Testis (tissue), 3 donors: ENCODE data around the gene IL26. TPM values are rescaled to one million over a fixed set of nuclear protein-coding genes. Genes with fewer than 3 reads are reported as not detected.
A peak's percentile ranks its signal among the peaks of the same experiment; 100 is the strongest.
"Not testable (repeated sequence)": the region's sequence is repeated elsewhere in the genome, so short reads cannot be mapped to it uniquely, and the experiment has no call there.

Source experiments
- DNase-seq: peaks from one replicate; pipeline ENCODE4 v3.0.0-alpha.2; 2019
- H3K27ac ChIP-seq, 2 donors: fragments of 200-600 bp; sonication (generic); one replicate each; pipeline ENCODE4 v1.5.1; 2019
- H3K27me3 ChIP-seq: fragments of 200-600 bp; sonication (generic); one replicate; pipeline ENCODE4 v1.5.1; 2019
- H3K36me3 ChIP-seq: fragments of 200-600 bp; sonication (generic); one replicate; pipeline ENCODE4 v1.5.1; 2017; ENCODE audit warnings: low read depth; ENCODE audit errors: missing control alignments
- H3K4me1 ChIP-seq: fragments of 200-600 bp; sonication (generic); one replicate; pipeline ENCODE4 v1.5.1; 2019
- H3K4me3 ChIP-seq, 2 donors: fragments of 200-600 bp; sonication (generic); one replicate each; pipeline ENCODE4 v1.5.1; 2017 to 2019
- H3K9me3 ChIP-seq: fragments of 200-600 bp; sonication (generic); one replicate; pipeline ENCODE4 v1.5.1; 2017
- POLR2A ChIP-seq: fragments of 450-650 bp; IDR thresholded peaks from one replicate; pipeline ENCODE4 v1.6.1; 2017; ENCODE audit warnings: antibody characterized with exemption, mild to moderate bottlenecking, moderate library complexity
- WGBS, 2 donors: methylation state at CpG; one replicate each; pipeline ENCODE4 v1.1.5; 2018; 5-methylcytosine and 5-hydroxymethylcytosine counted together
- intact Hi-C: fragments of 100-400 bp; cut with DNase I; formaldehyde crosslinking; loops from one replicate; pipeline ENCODE4 v1.15.1; 2023; ENCODE audit warnings: low total_unique reads
- polyA plus RNA-seq: library from polyadenylated mRNA; stranded (reverse); fragments of 350-450 nt; fragmentation: Illumina TruSeq; extraction: RNeasy Lipid Tissue Mini Kit (QIAGEN cat#74804); gene quantifications from one replicate; pipeline ENCODE4 v1.2.3, GENCODE V29; 2014; ENCODE audit warnings: low read depth, low replicate concordance; ENCODE audit not compliant: insufficient read depth
- total RNA-seq, 2 donors: library from RNA; depleted of rRNA; stranded (reverse); fragments of >200 nt; gene quantifications; one replicate each; pipeline ENCODE4 v1.2.3, GENCODE V29; 2016
- TF ChIP-seq, protein P1 (sequence below), 3 experiments: fragments of 450-650 bp in 2 of 3; fragments of 200-600 bp in 1 of 3; sonication (generic) in 1 of 3; IDR thresholded peaks; one replicate each; pipeline ENCODE4 v1.5.1; 2016 to 2019; ENCODE audit warnings: antibody characterized with exemption in 3 of 3, mild to moderate bottlenecking in 2 of 3, moderate library complexity in 1 of 3

The IL26 gene
- total and polyA plus RNA-seq, 3 donors from 2014 or later: not detected

DNA sequence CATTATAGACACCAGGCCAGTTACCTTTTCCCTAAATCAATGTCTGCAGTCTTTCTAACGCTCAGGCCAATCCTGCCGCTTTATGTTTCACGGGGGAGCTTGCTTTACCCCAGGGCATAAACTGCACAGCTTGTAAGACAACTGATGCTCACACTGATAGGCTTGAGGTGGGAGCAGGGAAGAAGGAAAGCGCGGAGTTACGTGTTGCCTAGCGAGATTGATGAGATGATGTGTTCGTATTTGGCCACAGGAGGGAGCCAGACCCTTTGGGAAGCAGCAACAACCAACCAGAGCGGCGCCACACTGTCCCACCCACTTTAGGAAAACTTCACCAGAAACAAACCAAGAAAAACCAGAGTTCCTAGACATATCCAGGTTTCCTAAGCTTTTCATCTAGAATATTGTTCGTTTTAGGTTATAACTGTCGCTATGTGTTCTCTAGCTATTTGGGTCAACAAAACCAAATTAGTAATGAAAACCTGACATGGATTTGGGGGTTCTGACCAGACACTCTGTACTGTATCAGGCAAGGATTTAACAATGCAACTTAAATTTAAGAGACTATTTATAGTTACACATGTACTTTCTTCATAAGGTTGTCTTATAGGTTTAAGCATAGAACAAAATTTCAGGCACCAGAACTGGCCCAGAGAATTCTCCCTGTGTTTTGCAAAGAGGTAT is 2.4 kb downstream of the IL26 start:
- H3K4me1 ChIP-seq: no peaks in the 10 kb centered on the region
- no peaks in the 10 kb centered on the region for H3K36me3 ChIP-seq
- H3K27ac ChIP-seq: no peak overlapping the region
- TF ChIP-seq, protein P1, sequence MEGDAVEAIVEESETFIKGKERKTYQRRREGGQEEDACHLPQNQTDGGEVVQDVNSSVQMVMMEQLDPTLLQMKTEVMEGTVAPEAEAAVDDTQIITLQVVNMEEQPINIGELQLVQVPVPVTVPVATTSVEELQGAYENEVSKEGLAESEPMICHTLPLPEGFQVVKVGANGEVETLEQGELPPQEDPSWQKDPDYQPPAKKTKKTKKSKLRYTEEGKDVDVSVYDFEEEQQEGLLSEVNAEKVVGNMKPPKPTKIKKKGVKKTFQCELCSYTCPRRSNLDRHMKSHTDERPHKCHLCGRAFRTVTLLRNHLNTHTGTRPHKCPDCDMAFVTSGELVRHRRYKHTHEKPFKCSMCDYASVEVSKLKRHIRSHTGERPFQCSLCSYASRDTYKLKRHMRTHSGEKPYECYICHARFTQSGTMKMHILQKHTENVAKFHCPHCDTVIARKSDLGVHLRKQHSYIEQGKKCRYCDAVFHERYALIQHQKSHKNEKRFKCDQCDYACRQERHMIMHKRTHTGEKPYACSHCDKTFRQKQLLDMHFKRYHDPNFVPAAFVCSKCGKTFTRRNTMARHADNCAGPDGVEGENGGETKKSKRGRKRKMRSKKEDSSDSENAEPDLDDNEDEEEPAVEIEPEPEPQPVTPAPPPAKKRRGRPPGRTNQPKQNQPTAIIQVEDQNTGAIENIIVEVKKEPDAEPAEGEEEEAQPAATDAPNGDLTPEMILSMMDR (IDR thresholded peaks at IDR 0.05): peak; percentile 39 to 67 (median 66)
- TF ChIP-seq POLR2A: no peak
- H3K4me3 ChIP-seq: no peak overlapping the region
- no peaks in the 10 kb centered on the region for H3K9me3 ChIP-seq
- H3K27me3 ChIP-seq: no peaks in the 10 kb centered on the region
- DNase-seq: peak; percentile 93
- intact Hi-C loops: loop anchor here (5.0 kb wide), 1 partner anchor 94 kb away; no protein-coding TSS in a partner anchor
- 1 to 2% methylated on average over 12 of the region's 12 CpGs for WGBS, 2 donors

DNA sequence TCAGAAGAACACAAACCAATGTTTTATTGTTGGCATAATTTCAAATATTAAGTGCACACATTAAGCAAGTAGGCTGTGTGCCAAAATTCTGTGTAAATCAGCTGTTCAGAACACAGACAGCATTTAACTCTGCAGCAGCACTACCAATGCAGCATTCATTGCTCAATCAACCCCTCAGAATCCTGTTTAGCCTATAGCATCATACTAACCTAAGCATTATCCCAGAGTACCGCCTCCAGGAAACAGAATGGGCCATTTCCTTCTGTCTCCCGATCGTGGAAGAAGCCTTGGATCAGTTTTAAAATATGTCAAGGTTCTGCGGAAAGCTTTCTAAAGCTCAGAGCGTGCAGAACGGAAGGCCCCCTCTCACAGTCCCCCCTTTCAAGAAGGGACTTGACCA is 3.3 kb downstream of the IL26 start:
- H3K9me3 ChIP-seq: no peaks in the 10 kb centered on the region
- WGBS, 2 donors: 25 to 37% methylated on average over 6 of the region's 6 CpGs
- no peak overlapping the region for H3K27ac ChIP-seq
- no peaks in the 10 kb centered on the region for H3K4me1 ChIP-seq
- intact Hi-C loops: loop anchor here (5.0 kb wide), 1 partner anchor 95 kb away; no protein-coding TSS in a partner anchor
- no peak overlapping the region for H3K4me3 ChIP-seq
- no peaks in the 10 kb centered on the region for H3K36me3 ChIP-seq
- H3K27me3 ChIP-seq: no peaks in the 10 kb centered on the region
- DNase-seq: no peak
- TF ChIP-seq, protein P1 (IDR thresholded peaks at IDR 0.05): no peak
- TF ChIP-seq POLR2A: no peak

DNA sequence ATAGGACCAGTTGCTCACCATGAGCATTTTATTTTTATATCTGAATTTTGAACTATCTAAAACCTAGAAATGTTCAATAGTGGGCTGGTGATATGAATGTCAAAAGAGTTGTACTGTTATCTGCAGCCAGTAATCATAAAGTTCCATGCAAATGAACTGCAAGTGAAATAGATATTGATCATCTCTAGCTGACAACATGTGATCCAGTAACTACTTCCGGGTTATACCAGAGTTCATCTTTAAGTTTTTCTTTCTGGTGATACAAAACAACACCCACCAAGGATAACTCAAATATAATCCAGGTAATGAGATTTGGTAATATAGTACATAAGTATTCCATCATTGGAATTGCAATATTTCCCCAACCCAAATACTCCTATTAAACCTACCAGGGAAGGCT is 4.1 kb downstream of the IL26 start:
- Histone ChIP-seq H3K27me3 (no peaks in the 10 kb centered on the region), H3K9me3 (no peaks in the 10 kb centered on the region), H3K36me3 (no peaks in the 10 kb centered on the region), H3K27ac (no peak overlapping the region), H3K4me3 (no peak overlapping the region), H3K4me1 (no peaks in the 10 kb centered on the region)
- TF ChIP-seq POLR2A: no peak
- intact Hi-C loops: loop anchor here (5.0 kb wide), 1 partner anchor 96 kb away; no protein-coding TSS in a partner anchor
- no peak for DNase-seq
- 94 to 98% methylated on average over 1 of the region's 1 CpG for WGBS, 2 donors

DNA sequence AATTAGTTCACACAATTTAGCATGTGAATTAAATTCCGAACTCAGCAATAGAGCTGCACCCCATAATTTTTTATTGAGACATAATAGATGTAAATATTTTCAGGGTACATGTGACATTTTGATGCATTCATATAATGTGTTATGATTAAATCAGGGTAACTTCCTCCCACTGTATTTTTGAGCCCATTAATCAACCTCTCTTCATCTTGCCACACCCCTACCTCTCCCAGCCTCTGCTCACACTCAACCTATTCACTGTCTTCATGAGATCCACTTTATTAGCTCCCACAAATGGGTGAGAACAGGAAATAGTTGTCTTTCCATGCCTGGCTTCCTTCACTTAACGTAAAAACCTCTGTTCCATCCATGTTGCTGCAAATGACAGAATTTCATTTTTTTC is 14.7 kb downstream of the IL26 start:
- Histone ChIP-seq H3K4me3 (no peak overlapping the region), H3K36me3 (no peaks in the 10 kb centered on the region), H3K9me3 (no peaks in the 10 kb centered on the region), H3K27ac (no peak overlapping the region), H3K27me3 (no peaks in the 10 kb centered on the region), H3K4me1 (no peaks in the 10 kb centered on the region)
- no peak for DNase-seq
- TF ChIP-seq, protein P1 (IDR thresholded peaks at IDR 0.05): no peak
- no peak for TF ChIP-seq POLR2A
- WGBS, 2 donors: 90 to 92% methylated on average over 2 of the region's 2 CpGs
- intact Hi-C loops: no loop called here

DNA sequence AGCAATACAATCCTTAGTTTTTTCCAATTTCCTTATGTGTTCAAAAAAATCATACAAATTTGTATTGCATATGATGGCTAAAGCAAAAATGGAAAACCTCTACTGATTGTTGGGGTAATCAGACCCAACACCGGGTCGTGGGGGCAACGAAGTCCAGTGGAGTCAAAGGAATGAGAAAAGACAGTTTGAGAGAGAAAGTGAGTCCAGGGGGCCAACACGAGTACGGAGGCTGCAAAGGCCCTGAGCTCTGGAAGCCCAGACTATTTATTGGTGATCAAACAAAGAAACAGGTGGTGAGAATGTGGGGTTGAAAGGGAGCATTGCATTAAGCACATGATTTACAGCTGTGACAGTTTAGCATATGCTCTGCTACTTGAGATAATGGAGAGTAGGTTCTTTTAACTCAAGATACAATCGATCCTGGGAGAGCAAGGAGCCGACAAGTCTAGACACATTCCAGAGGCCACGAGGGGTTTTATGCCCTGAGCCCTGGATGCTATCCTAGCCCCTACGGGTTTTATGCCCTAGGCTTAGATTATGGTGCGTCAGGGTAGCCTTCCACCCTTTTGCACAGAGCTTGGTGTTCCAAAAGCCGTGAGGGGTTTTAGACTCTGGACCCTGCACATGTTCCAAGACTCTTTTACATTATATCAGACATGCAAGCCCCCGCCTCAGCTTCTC is 16.4 kb downstream of the IL26 start:
- intact Hi-C loops, H3K27me3 ChIP-seq, H3K36me3 ChIP-seq, H3K9me3 ChIP-seq, H3K4me3 ChIP-seq, H3K27ac ChIP-seq, DNase-seq, H3K4me1 ChIP-seq: not testable (repeated sequence)
- 33 to 44% methylated on average over 12 of the region's 12 CpGs for WGBS, 2 donors
